Type B pancreatic cell (in vitro differentiated cells): ENCODE data around the gene CABLES1. TPM values are rescaled to one million over a fixed set of nuclear protein-coding genes. Genes with fewer than 3 reads are reported as not detected.
"Not testable (repeated sequence)": the region's sequence is repeated elsewhere in the genome, so short reads cannot be mapped to it uniquely, and the experiment has no call there.

Experiments used
- DNase-seq: peaks from one replicate; pipeline ENCODE4 v3.0.0; 2021; ENCODE audit warnings: mixed read lengths; ENCODE audit not compliant: unreplicated experiment; ENCODE audit errors: extremely low spot score
- H3K27ac Mint-ChIP-seq: 2 replicates; pipeline ENCODE4 v1.8.0; 2021; ENCODE audit warnings: mild to moderate bottlenecking, mixed read lengths
- H3K27me3 Mint-ChIP-seq: 2 replicates; pipeline ENCODE4 v1.8.0; 2021; ENCODE audit warnings: mixed read lengths
- H3K36me3 Mint-ChIP-seq: 2 replicates; pipeline ENCODE4 v1.8.0; 2021; ENCODE audit warnings: mixed read lengths
- H3K4me1 Mint-ChIP-seq: one replicate; pipeline ENCODE4 v1.8.0; 2021; ENCODE audit warnings: mixed read lengths; ENCODE audit not compliant: unreplicated experiment
- H3K4me3 Mint-ChIP-seq: 2 replicates; pipeline ENCODE4 v1.8.0; 2021; ENCODE audit warnings: mild to moderate bottlenecking, mixed read lengths
- H3K9me3 Mint-ChIP-seq: 2 replicates; pipeline ENCODE4 v1.8.0; 2021; ENCODE audit warnings: mixed read lengths
- total RNA-seq: library from RNA; stranded (reverse); gene quantifications from 2 replicates; pipeline ENCODE4 v1.2.1, GENCODE V29; 2021; ENCODE audit warnings: low replicate concordance
- TF ChIP-seq, protein P1 (sequence below): fragments of 200-600 bp; sonication (generic); conservative IDR thresholded peaks from 2 replicates; pipeline ENCODE4 v1.5.0; 2021; ENCODE audit warnings: antibody characterized with exemption, mild to moderate bottlenecking

The CABLES1 gene
- total RNA-seq, 1 donor from 2014 or later, result 11.4 TPM

DNA sequence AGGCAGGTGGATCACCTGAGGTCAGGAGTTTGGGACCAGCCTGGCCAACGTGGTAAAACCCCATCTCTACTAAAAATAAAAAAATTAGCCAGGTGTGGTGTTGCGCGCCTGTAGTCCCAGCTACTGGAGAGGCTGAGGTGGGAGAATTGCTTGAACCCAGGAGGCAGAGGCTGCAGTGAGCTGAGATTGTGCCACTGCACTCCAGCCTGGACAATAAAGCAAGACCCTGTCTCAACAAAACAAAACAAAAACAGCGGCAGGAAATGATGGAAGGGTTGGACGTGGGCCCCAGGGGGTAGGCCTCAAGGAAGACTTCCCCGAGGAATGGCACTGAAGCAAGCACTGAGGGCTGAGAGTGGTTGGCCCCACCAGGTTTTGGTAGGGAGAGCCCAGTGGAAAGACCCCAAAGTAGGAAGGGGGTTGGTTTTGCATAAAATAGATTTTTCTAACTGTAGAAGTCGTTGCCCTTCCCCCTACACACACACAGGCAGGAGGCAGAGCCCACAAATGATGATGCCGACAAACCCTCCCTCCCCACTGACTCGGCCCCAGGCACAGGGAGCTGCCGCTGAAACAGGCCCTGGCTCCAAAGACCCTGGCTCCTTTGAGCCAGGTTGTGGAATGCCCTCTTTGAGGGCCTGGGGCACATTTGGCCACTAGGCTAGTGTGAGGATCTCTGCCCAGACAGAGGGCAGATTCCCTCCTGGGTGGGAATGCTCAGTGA is 104.8 kb downstream of the CABLES1 start:
- Mint-ChIP-seq H3K4me1 (peaks cover 3% of the 10 kb centered on the region), H3K27ac (no peak overlapping the region)
- DNase-seq, result no peak

DNA sequence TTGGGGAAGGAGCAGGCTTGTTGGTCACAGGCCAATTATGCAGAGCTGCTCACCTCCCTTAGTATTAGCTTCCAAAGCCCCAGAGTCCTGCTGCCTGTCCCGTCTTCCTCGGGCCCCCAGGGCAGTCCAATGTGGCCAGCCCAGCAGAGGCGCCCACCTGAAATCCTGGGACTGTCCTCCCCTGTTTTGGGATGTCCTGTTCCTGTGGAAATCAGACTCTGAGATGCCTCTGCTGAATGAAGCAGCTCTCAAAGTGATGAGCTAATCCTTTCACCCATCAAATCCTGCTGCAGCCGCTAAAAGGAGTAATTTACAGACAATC is 105.3 kb downstream of the CABLES1 start:
- Mint-ChIP-seq H3K9me3 (no peaks in the 10 kb centered on the region), H3K4me1 (peaks cover 3% of the 10 kb centered on the region), H3K27me3 (no peaks in the 10 kb centered on the region), H3K36me3 (no peaks in the 10 kb centered on the region), H3K27ac (no peak overlapping the region), H3K4me3 (no peak overlapping the region)
- TF ChIP-seq, protein P1, sequence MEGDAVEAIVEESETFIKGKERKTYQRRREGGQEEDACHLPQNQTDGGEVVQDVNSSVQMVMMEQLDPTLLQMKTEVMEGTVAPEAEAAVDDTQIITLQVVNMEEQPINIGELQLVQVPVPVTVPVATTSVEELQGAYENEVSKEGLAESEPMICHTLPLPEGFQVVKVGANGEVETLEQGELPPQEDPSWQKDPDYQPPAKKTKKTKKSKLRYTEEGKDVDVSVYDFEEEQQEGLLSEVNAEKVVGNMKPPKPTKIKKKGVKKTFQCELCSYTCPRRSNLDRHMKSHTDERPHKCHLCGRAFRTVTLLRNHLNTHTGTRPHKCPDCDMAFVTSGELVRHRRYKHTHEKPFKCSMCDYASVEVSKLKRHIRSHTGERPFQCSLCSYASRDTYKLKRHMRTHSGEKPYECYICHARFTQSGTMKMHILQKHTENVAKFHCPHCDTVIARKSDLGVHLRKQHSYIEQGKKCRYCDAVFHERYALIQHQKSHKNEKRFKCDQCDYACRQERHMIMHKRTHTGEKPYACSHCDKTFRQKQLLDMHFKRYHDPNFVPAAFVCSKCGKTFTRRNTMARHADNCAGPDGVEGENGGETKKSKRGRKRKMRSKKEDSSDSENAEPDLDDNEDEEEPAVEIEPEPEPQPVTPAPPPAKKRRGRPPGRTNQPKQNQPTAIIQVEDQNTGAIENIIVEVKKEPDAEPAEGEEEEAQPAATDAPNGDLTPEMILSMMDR, result no peak
- no peak for DNase-seq

More for the DNA sequence above, 104.8 kb downstream of the CABLES1 start:
- no peaks in the 10 kb centered on the region for H3K36me3 Mint-ChIP-seq
- H3K27me3 Mint-ChIP-seq, result no peaks in the 10 kb centered on the region
- TF ChIP-seq, protein P1, result no peak
- no peak overlapping the region for H3K4me3 Mint-ChIP-seq
- no peaks in the 10 kb centered on the region for H3K9me3 Mint-ChIP-seq

DNA sequence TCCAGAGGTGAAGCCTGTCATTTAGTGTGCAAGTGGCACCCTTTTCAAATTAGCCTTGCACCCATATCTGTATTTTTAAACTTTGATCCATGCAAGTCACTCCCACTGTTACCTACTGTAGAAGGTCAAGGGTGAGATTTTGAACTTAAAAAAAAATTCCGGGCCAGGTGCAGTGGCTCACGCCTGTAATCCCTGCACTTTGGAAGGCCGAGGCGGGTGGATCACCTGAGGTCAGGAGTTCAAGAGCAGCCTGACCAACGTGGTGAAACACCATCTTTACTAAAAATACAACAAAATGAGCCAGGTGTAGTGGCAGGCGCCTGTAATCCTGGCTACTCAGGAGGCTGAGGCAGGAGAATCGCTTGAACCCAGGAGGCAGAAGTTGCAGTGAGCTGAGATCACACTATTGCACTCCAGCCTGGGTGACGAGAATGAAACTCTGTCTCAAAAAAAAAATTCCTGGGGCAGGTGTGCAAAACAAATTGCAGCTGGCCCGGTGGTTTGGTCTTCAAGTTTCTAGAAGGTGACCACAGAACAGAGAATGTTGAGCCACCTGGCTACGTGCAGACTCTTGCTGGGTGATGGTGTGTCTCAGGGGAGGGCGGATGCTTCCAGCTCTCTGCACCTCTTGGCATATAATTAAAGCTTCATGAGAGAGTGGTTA is 106.7 kb downstream of the CABLES1 start:
- not testable (repeated sequence) for H3K9me3 Mint-ChIP-seq, H3K27me3 Mint-ChIP-seq, H3K27ac Mint-ChIP-seq, H3K4me3 Mint-ChIP-seq, DNase-seq, H3K36me3 Mint-ChIP-seq, H3K4me1 Mint-ChIP-seq

DNA sequence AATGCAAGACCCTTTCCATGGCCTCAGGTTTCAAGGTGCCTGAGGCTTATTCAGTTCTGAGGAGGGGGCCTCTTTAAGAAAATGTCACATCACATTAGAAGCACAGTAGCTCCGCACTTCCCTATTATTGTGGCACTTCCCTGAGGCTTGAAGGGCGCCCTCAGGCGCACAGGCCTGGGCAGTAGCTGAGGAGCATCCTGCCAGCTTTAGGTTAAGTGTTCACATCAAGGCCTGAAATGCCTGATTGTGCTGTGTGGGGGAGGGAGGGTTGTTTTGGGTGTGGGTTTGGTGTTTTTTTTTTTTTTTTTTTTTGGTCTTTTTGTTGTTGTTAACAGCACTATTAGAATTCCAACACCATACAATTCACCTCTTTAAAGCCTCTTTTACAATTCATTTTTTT is 107.9 kb downstream of the CABLES1 start:
- TF ChIP-seq, protein P1, result no peak
- H3K9me3 Mint-ChIP-seq, result no peaks in the 10 kb centered on the region
- peaks cover 2% of the 10 kb centered on the region for H3K36me3 Mint-ChIP-seq
- H3K4me3 Mint-ChIP-seq, result no peak overlapping the region
- H3K27ac Mint-ChIP-seq, result no peak overlapping the region
- H3K4me1 Mint-ChIP-seq, result peaks cover 3% of the 10 kb centered on the region
- no peaks in the 10 kb centered on the region for H3K27me3 Mint-ChIP-seq
- no peak for DNase-seq

DNA sequence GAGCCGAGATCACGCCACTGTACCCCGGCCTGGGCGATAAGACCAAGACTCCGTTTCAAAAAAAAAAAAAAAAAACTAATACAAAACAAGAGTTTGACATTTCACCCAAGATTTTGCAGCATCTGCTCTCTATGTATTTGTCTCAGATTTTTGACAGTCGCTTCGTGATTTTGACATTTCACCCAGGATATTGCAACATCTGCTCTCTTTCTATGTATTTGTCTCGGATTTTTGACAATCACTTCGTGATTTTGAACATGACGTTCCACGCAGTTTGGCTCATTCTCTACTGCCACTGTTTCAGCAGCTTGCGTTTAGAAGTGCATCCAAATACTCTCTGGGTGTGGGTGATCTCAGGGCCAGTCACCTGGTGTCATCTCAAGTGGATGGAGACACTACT is 108.5 kb downstream of the CABLES1 start:
- no peak for DNase-seq
- H3K9me3 Mint-ChIP-seq, result no peaks in the 10 kb centered on the region
- peaks cover 3% of the 10 kb centered on the region for H3K36me3 Mint-ChIP-seq
- H3K27ac Mint-ChIP-seq, result no peak overlapping the region
- no peaks in the 10 kb centered on the region for H3K27me3 Mint-ChIP-seq
- peaks cover 3% of the 10 kb centered on the region for H3K4me1 Mint-ChIP-seq
- TF ChIP-seq, protein P1, result no peak
- H3K4me3 Mint-ChIP-seq, result no peak overlapping the region

DNA sequence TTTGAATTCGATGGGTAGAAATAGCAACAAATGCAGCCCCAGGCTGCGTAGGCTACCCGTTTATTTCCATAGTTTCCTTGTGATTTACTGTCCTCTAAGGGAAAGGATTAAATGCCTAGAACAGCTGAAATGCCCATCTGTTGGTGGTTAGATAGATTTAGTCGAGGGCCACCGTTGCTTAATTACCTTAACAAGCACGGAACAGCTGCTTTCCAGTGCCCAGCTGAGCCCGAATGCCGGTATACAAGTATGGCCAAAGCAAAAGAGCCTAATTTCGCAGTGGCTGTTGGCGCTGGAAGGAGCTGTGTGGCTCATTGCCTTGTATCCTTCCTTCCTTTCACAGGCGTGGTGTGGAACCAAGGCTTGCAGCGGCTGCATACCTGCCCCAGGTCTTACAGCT is 109.1 kb downstream of the CABLES1 start:
- Mint-ChIP-seq H3K27ac (no peak overlapping the region), H3K36me3 (peaks cover 3% of the 10 kb centered on the region), H3K9me3 (no peaks in the 10 kb centered on the region), H3K27me3 (no peaks in the 10 kb centered on the region), H3K4me3 (no peak overlapping the region), H3K4me1 (peaks cover 3% of the 10 kb centered on the region)
- no peak for DNase-seq
- TF ChIP-seq, protein P1, result no peak
